HepG2 (cell line): Measurements from ENCODE around the gene MAP1LC3B. TPM values are rescaled to one million over a fixed set of nuclear protein-coding genes. Genes with fewer than 3 reads are reported as not detected.
A peak's percentile ranks its signal among the peaks of the same experiment; 100 is the strongest.

ENCODE experiments used
- HMG20A ChIP-seq: IDR thresholded peaks from 2 replicates; pipeline ENCODE4 v1.6.1; 2016; ENCODE audit warnings: borderline replicate concordance
- MAF1 ChIP-seq: sonication (generic); formaldehyde crosslinking; IDR thresholded peaks from 2 replicates; pipeline ENCODE4 v1.5.0; 2020; ENCODE audit warnings: missing genetic modification reagents, borderline replicate concordance
- NFIB ChIP-seq: sonication (generic); formaldehyde crosslinking; IDR thresholded peaks from 2 replicates; pipeline ENCODE4 v1.9.0; 2021; ENCODE audit warnings: missing genetic modification reagents, mild to moderate bottlenecking, borderline replicate concordance
- PAX8 ChIP-seq: sonication (generic); formaldehyde crosslinking; IDR thresholded peaks from 2 replicates; pipeline ENCODE4 v1.8.0; 2022; ENCODE audit warnings: mild to moderate bottlenecking, missing genetic modification reagents, borderline replicate concordance
- TBL1XR1 ChIP-seq: fragments of 150-350 bp; IDR thresholded peaks from 2 replicates; pipeline ENCODE4 v1.6.1; 2014; ENCODE audit warnings: borderline replicate concordance, low read length; ENCODE audit not compliant: partially characterized antibody
- TP53 ChIP-seq: sonication (generic); formaldehyde crosslinking; conservative IDR thresholded peaks from 2 replicates; pipeline ENCODE4 v1.4.0; 2020; ENCODE audit warnings: missing genetic modification reagents
- TRAFD1 ChIP-seq: sonication (generic); formaldehyde crosslinking; IDR thresholded peaks from 2 replicates; pipeline ENCODE4 v1.5.1; 2020; ENCODE audit warnings: missing genetic modification reagents, mild to moderate bottlenecking, borderline replicate concordance
- ZNF451 ChIP-seq: sonication (generic); formaldehyde crosslinking; IDR thresholded peaks from 2 replicates; pipeline ENCODE4 v1.5.0; 2020; ENCODE audit warnings: mild to moderate bottlenecking, missing genetic modification reagents
- ZNF670 ChIP-seq: sonication (generic); formaldehyde crosslinking; IDR thresholded peaks from 2 replicates; pipeline ENCODE4 v1.8.0; 2022; ENCODE audit warnings: mild to moderate bottlenecking, missing genetic modification reagents, borderline replicate concordance
- ZNF766 ChIP-seq: sonication (generic); formaldehyde crosslinking; IDR thresholded peaks from 2 replicates; pipeline ENCODE4 v1.5.0; 2020; ENCODE audit warnings: missing genetic modification reagents, borderline replicate concordance
- ZNF790 ChIP-seq: sonication (generic); formaldehyde crosslinking; IDR thresholded peaks from 2 replicates; pipeline ENCODE4 v1.8.0; 2022; ENCODE audit warnings: missing genetic modification reagents, mild to moderate bottlenecking, borderline replicate concordance
- ZNF878 ChIP-seq: sonication (generic); formaldehyde crosslinking; IDR thresholded peaks from 2 replicates; pipeline ENCODE4 v1.8.1; 2023; ENCODE audit warnings: mild to moderate bottlenecking, missing genetic modification reagents, moderate library complexity
- polyA plus RNA-seq, 8 experiments: library from polyadenylated mRNA; depleted of rRNA in 3 of 8; stranded (reverse) in 7 of 8; unstranded in 1 of 8; fragments of >200 nt; fragmentation: Illumina TruSeq in 4 of 8; extraction: Trizol in 4 of 8; gene quantifications; 2 replicates each; pipeline versions ENCODE4 v1.2.1 to v1.2.3, GENCODE V29; 2011 to 2016; ENCODE audit warnings: low read depth in 4 of 8, missing spikeins in 1 of 8, mixed read lengths in 1 of 8; ENCODE audit not compliant: insufficient read depth in 1 of 8
- total RNA-seq, 5 experiments: library from RNA; depleted of rRNA; stranded (reverse); fragments of >200 nt; fragmentation: Illumina TruSeq; extraction: Trizol; gene quantifications; 2 replicates each; pipeline ENCODE4 v1.2.3, GENCODE V29; 2016; ENCODE audit warnings: low read depth in 1 of 5
- TF ChIP-seq, protein P1 (sequence below): sonication (generic); formaldehyde crosslinking; IDR thresholded peaks from 2 replicates; pipeline ENCODE4 v1.9.0; 2021; ENCODE audit warnings: mild to moderate bottlenecking, missing genetic modification reagents
- TF ChIP-seq, protein P2 (sequence below): sonication (generic); formaldehyde crosslinking; IDR thresholded peaks from 2 replicates; pipeline ENCODE4 v1.4.0; 2020; ENCODE audit warnings: missing genetic modification reagents, low read depth, mild to moderate bottlenecking, borderline replicate concordance
- TF ChIP-seq, protein P3 (sequence below): sonication (generic); formaldehyde crosslinking; IDR thresholded peaks from 2 replicates; pipeline ENCODE4 v1.8.1; 2022; ENCODE audit warnings: mild to moderate bottlenecking, missing genetic modification reagents
- TF ChIP-seq, protein P4 (sequence below): sonication (generic); formaldehyde crosslinking; IDR thresholded peaks from 2 replicates; pipeline ENCODE4 v1.9.0; 2022; ENCODE audit warnings: low read depth, missing genetic modification reagents

The MAP1LC3B gene
- total and polyA plus RNA-seq, 2 of the 13 experiments (the other 11 are each of a cell fraction or from before 2014, with no cell fraction given), result 15.7 to 37.4 TPM

DNA sequence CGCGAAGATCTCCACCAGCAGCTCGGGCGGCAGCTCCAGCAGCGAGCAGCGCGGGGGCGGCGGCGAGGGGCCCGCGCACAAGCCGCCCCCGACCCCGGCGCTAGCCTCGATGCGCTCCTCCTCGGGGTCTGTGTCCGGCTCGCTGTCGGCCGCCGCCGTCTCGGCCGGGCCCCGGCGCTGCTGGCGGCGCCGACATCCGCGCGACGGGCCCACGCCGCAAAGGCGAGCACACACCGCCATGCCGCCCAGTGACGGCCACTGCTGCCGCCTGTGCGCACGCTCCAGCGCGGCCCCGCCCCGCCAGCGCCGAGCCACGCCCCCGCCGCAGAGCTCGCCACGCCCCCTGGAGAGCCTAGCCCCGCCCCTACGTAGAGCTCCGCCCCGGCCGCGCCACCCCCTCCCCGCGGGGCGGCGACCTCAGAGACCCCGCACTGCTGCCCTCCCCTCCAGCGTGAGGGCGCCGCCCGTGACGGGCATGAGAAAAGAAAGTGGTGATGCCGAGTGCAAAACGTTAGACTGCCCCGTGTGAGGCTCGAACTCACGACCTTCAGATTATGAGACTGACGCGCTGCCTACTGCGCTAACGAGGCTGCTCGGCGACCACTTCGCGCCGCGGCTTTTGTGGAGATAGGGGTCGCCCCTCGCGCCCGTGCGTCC lies 8.5 kb upstream of the MAP1LC3B start, which contains the start of gene FBXO31 (continued):
- TF ChIP-seq, protein P1, sequence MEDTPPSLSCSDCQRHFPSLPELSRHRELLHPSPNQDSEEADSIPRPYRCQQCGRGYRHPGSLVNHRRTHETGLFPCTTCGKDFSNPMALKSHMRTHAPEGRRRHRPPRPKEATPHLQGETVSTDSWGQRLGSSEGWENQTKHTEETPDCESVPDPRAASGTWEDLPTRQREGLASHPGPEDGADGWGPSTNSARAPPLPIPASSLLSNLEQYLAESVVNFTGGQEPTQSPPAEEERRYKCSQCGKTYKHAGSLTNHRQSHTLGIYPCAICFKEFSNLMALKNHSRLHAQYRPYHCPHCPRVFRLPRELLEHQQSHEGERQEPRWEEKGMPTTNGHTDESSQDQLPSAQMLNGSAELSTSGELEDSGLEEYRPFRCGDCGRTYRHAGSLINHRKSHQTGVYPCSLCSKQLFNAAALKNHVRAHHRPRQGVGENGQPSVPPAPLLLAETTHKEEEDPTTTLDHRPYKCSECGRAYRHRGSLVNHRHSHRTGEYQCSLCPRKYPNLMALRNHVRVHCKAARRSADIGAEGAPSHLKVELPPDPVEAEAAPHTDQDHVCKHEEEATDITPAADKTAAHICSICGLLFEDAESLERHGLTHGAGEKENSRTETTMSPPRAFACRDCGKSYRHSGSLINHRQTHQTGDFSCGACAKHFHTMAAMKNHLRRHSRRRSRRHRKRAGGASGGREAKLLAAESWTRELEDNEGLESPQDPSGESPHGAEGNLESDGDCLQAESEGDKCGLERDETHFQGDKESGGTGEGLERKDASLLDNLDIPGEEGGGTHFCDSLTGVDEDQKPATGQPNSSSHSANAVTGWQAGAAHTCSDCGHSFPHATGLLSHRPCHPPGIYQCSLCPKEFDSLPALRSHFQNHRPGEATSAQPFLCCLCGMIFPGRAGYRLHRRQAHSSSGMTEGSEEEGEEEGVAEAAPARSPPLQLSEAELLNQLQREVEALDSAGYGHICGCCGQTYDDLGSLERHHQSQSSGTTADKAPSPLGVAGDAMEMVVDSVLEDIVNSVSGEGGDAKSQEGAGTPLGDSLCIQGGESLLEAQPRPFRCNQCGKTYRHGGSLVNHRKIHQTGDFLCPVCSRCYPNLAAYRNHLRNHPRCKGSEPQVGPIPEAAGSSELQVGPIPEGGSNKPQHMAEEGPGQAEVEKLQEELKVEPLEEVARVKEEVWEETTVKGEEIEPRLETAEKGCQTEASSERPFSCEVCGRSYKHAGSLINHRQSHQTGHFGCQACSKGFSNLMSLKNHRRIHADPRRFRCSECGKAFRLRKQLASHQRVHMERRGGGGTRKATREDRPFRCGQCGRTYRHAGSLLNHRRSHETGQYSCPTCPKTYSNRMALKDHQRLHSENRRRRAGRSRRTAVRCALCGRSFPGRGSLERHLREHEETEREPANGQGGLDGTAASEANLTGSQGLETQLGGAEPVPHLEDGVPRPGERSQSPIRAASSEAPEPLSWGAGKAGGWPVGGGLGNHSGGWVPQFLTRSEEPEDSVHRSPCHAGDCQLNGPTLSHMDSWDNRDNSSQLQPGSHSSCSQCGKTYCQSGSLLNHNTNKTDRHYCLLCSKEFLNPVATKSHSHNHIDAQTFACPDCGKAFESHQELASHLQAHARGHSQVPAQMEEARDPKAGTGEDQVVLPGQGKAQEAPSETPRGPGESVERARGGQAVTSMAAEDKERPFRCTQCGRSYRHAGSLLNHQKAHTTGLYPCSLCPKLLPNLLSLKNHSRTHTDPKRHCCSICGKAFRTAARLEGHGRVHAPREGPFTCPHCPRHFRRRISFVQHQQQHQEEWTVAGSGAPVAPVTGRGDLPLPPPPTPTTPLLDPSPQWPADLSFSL (CRISPR knock-in tag), result no peak
- TF ChIP-seq ZNF878 (CRISPR knock-in tag) (0 out of 2 replicates have a peak, but pooled peaks have one; percentile 43), TRAFD1 (CRISPR knock-in tag) (no peak), MAF1 (CRISPR knock-in tag) (peak; percentile 100), PAX8 (CRISPR knock-in tag) (0 out of 2 replicates have a peak, but pooled peaks have one; percentile 10), ZNF790 (no peak; the same call in 1 of the 2 replicates), TP53 (CRISPR knock-in tag) (0 out of 2 replicates have a peak, but pooled peaks have one; percentile 67), ZNF766 (CRISPR knock-in tag) (peak; percentile 90), TBL1XR1 (no peak), HMG20A (CRISPR knock-in tag) (peak; percentile 44; the same call in 1 of the 2 replicates), ZNF451 (CRISPR knock-in tag) (0 out of 2 replicates have a peak, but pooled peaks have one; percentile 21), ZNF670 (CRISPR knock-in tag) (peak; percentile 98; the same call in 1 of the 2 replicates), NFIB (CRISPR knock-in tag) (no peak)
- TF ChIP-seq, protein P2, sequence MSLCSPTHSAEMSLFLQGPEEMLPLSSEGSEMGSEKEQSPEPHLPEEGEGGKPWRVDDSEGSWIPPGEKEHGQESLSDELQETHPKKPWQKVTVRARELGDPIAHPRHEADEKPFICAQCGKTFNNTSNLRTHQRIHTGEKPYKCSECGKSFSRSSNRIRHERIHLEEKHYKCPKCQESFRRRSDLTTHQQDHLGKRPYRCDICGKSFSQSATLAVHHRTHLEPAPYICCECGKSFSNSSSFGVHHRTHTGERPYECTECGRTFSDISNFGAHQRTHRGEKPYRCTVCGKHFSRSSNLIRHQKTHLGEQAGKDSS (CRISPR knock-in tag), result peak; percentile 81; the same call in 1 of the 2 replicates
- TF ChIP-seq, protein P3, sequence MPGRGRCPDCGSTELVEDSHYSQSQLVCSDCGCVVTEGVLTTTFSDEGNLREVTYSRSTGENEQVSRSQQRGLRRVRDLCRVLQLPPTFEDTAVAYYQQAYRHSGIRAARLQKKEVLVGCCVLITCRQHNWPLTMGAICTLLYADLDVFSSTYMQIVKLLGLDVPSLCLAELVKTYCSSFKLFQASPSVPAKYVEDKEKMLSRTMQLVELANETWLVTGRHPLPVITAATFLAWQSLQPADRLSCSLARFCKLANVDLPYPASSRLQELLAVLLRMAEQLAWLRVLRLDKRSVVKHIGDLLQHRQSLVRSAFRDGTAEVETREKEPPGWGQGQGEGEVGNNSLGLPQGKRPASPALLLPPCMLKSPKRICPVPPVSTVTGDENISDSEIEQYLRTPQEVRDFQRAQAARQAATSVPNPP (CRISPR knock-in tag), result peak; percentile 98
- TF ChIP-seq, protein P4, sequence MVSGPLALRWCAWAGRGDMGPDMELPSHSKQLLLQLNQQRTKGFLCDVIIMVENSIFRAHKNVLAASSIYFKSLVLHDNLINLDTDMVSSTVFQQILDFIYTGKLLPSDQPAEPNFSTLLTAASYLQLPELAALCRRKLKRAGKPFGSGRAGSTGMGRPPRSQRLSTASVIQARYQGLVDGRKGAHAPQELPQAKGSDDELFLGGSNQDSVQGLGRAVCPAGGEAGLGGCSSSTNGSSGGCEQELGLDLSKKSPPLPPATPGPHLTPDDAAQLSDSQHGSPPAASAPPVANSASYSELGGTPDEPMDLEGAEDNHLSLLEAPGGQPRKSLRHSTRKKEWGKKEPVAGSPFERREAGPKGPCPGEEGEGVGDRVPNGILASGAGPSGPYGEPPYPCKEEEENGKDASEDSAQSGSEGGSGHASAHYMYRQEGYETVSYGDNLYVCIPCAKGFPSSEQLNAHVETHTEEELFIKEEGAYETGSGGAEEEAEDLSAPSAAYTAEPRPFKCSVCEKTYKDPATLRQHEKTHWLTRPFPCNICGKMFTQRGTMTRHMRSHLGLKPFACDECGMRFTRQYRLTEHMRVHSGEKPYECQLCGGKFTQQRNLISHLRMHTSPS (CRISPR knock-in tag), result peak; percentile 83; the same call in 1 of the 2 replicates
